ENCODE results near the gene EMILIN1.

The EMILIN1 gene

GRCh38 chr2:27069961-27070618 is 8.3 kb upstream of the EMILIN1 start:
- no peak for DNase-seq (ENCODE audit: extremely low read depth, low read depth)
- no peak for TF ChIP-seq CTCF (IDR thresholded peaks at IDR 0.05; ENCODE audit: low read depth, low read length)

- DNase-seq (ENCODE audit: extremely low read depth, low read depth), result no peak
- no peak for TF ChIP-seq CTCF (IDR thresholded peaks at IDR 0.05; ENCODE audit: low read depth, low read length)
These were observed 7.7 kb upstream of the EMILIN1 start for GRCh38 chr2:27070653-27071276.

GRCh38 chr2:27071277-27071989 is 7.0 kb upstream of the EMILIN1 start, which contains the start of gene OST4:
TSS of gene OST4 (minus strand) at chr2:27071654.
- peak; percentile 74 for DNase-seq (ENCODE audit: extremely low read depth, low read depth)
- no peak for TF ChIP-seq CTCF (IDR thresholded peaks at IDR 0.05; ENCODE audit: low read depth, low read length)

GRCh38 chr2:27071990-27072830 is 6.2 kb upstream of the EMILIN1 start:
- TF ChIP-seq CTCF (IDR thresholded peaks at IDR 0.05; ENCODE audit: low read depth, low read length), result no peak
- no peak for DNase-seq (ENCODE audit: extremely low read depth, low read depth)

- DNase-seq (ENCODE audit: extremely low read depth, low read depth), result no peak
- no peak for TF ChIP-seq CTCF (IDR thresholded peaks at IDR 0.05; ENCODE audit: low read depth, low read length)
These were observed 5.5 kb upstream of the EMILIN1 start for GRCh38 chr2:27072920-27073319.

- DNase-seq (ENCODE audit: extremely low read depth, low read depth), result no peak
- TF ChIP-seq CTCF (IDR thresholded peaks at IDR 0.05; ENCODE audit: low read depth, low read length), result no peak
These were observed 4.6 kb upstream of the EMILIN1 start for GRCh38 chr2:27073782-27074181.
